NCI-H2227 treated with DMSO at 0.1 percent for 48 hours (cell line): ENCODE measurements around the gene BICDL2.

ENCODE experiments used
- DNase-seq: peaks from one replicate; lab custom pipeline; 2025; lab: John Stamatoyannopoulos, UW

BICDL2 gene

GRCh38 chr16:3047387-3047720 is 10.6 kb upstream of the BICDL2 start:
- DNase-seq: no peak

- DNase-seq: no peak
These were observed 10.1 kb upstream of the BICDL2 start for GRCh38 chr16:3046641-3047386.

GRCh38 chr16:3045758-3046640 is 9.3 kb upstream of the BICDL2 start, which contains the start of gene MMP25:
Gene MMP25 (plus strand): TSS chr16:3046561. CDS start chr16:3046918, 357 bp downstream.
- no peak for DNase-seq

GRCh38 chr16:3044708-3045107 is 8.0 kb upstream of the BICDL2 start:
- no peak for DNase-seq

GRCh38 chr16:3042376-3042775 is 5.6 kb upstream of the BICDL2 start:
- DNase-seq: no peak

- DNase-seq: no peak
These were observed 2.2 kb upstream of the BICDL2 start for GRCh38 chr16:3038896-3039295.

- no peak for DNase-seq
These were observed 1.5 kb upstream of the BICDL2 start for GRCh38 chr16:3038256-3038655.

- no peak for DNase-seq
These were observed 595 bp downstream of the BICDL2 start for GRCh38 chr16:3035972-3036725.

GRCh38 chr16:3035289-3035971 is 1.3 kb downstream of the BICDL2 start:
- DNase-seq: no peak

GRCh38 chr16:3032624-3033023 is 4.1 kb downstream of the BICDL2 start:
- DNase-seq: no peak

GRCh38 chr16:3030222-3031212 is 6.2 kb downstream of the BICDL2 start:
- DNase-seq: no peak

GRCh38 chr16:3029491-3030221 is 7.1 kb downstream of the BICDL2 start:
- DNase-seq: no peak

- no peak for DNase-seq
These were observed 7.9 kb downstream of the BICDL2 start for GRCh38 chr16:3028716-3029319.

GRCh38 chr16:3027983-3028715 is 8.6 kb downstream of the BICDL2 start:
- DNase-seq: peak; percentile 83

- DNase-seq: no peak
These were observed 9.3 kb downstream of the BICDL2 start for GRCh38 chr16:3027489-3027795.

GRCh38 chr16:3026609-3027488 is 9.9 kb downstream of the BICDL2 start:
- no peak for DNase-seq

- DNase-seq: no peak
These were observed 10.8 kb downstream of the BICDL2 start for GRCh38 chr16:3026003-3026378.
